Activated T-cell treated with anti-CD3 and anti-CD28 coated beads, Interleukin-2, amount 50 U/mL, for 4 hours (primary cell): Measurements from ENCODE around the gene BFAR. TPM values are rescaled to one million over a fixed set of nuclear protein-coding genes. Genes with fewer than 3 reads are reported as not detected.
"Not testable (repeated sequence)": the region's sequence is repeated elsewhere in the genome, so short reads cannot be mapped to it uniquely, and the experiment has no call there.

ENCODE experiments used
- ATAC-seq, 2 donors: fragments of 200-7000 bp; cut with Tn5 transposase; one replicate each; pipeline ENCODE4 v1.10.0; 2021
- DNase-seq: peaks from one replicate; pipeline ENCODE4 v3.0.0-alpha.2; 2020
- H3K27me3 Mint-ChIP-seq: one replicate; pipeline ENCODE4 v1.8.0; 2021; ENCODE audit warnings: low read depth, mixed read lengths
- H3K36me3 Mint-ChIP-seq: one replicate; pipeline ENCODE4 v1.8.0; 2022; ENCODE audit warnings: mixed read lengths; ENCODE audit not compliant: insufficient read depth
- H3K4me1 Mint-ChIP-seq: one replicate; pipeline ENCODE4 v1.8.0; 2021; ENCODE audit warnings: low read depth, mixed read lengths
- H3K4me3 Mint-ChIP-seq: one replicate; pipeline ENCODE4 v1.8.0; 2021; ENCODE audit warnings: mild to moderate bottlenecking, moderate library complexity, mixed read lengths
- H3K9me3 Mint-ChIP-seq: one replicate; pipeline ENCODE4 v1.8.0; 2021; ENCODE audit warnings: mixed read lengths
- total RNA-seq, 3 donors: library from RNA; stranded (reverse); gene quantifications; one replicate each; pipeline ENCODE4 v1.2.1, GENCODE V29; 2021

The BFAR gene
- total RNA-seq, 3 donors from 2014 or later: 62.2 to 64.4 (median 63.6) TPM

DNA sequence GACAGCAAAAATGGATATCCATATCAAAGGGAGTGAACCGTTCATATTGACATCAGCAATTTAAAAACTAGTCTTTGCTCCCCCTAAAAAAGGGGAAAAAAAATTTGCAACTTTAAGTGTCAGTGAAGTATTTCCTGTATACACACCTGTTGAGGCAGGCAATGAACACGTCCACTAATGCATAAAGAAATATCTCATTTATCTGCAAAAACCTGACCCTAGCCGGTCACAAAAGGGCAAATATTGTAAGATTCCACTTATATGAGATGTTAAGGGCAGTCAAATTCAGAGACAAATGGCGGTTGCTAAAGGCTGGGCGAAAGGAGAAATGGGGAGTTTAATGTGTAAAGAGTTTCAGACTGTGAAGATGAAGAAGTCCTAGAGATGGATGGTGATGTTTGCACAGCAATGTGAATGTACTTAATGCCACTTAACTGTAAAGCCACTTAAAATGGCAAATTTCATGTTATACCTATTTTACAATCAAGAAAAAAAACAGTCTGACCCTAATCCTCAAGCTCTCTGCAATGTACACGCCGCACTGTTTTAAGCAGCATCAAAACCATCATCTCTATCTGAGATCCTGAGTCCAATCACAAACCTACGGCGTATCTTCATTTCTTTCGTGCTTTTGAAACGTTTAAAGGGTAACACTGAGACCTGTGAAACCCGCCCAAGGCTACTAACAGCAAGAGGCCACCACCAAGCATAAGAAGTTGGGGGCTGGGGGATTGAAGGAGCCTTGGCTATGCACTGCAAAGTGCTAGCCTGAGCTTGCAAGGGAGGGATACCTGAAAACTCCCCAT, 3.7 kb upstream of the BFAR start:
- no peak for ATAC-seq
- DNase-seq: no peak
- Mint-ChIP-seq H3K4me3 (peak overlapping the region; percentile 87), H3K4me1 (peaks cover 35% of the 10 kb centered on the region), H3K9me3 (peaks cover 3% of the 10 kb centered on the region), H3K36me3 (peaks cover 21% of the 10 kb centered on the region), H3K27me3 (no peaks in the 10 kb centered on the region)

GRCh38 chr16:14629612-14629918, 3.2 kb upstream of the BFAR start:
- ATAC-seq (peak in 1 of 2 donors; percentile 1), DNase-seq (no peak)
- H3K4me3 Mint-ChIP-seq: peak overlapping the region; percentile 87
- peaks cover 40% of the 10 kb centered on the region for H3K4me1 Mint-ChIP-seq
- H3K9me3 Mint-ChIP-seq: peaks cover 3% of the 10 kb centered on the region
- H3K36me3 Mint-ChIP-seq: peaks cover 18% of the 10 kb centered on the region
- H3K27me3 Mint-ChIP-seq: no peaks in the 10 kb centered on the region

DNA sequence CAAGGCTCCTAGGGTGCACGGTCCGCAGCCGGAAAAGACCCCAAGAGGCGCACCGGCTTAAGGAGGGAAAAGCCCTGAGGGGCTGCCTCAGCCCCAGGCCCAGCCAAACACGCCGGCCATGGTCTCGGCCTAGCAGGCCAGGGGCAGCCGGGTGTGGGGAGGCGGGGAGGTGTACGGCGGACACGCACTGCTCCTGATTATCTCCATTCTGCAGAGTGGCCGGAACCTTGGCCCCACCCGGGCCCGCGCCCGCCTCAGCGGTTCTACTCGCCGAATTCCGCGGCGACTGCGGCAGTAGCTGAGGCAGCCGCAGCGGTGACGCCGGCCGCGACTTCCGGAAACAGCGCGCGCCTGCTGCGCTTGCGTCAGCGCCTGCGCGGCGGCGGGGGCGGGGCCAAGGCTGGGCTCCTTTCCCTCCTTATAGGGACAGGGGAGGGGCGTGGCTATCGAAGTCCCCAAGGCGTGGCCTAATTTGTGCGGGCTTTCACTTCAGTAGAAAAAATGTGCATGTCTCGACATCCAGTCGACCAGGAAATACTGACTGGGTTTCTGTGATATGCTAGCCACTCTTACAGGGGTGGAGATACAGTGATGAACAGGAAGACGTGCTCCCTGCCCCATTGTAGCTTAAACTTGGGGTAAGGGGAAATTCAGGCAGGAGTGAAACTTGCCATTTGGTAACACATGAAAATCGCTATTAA, 2.7 kb upstream of the BFAR start, which contains the start of gene PARN:
TSS of gene PARN (minus strand) at position 342 of the 701 bp plus-strand sequence. CDS start at position 207, 135 bp downstream.
- DNase-seq (peak; percentile 98), ATAC-seq (peak; percentile 66 to 69)
- peaks cover 45% of the 10 kb centered on the region for H3K4me1 Mint-ChIP-seq
- H3K9me3 Mint-ChIP-seq: peaks cover 3% of the 10 kb centered on the region
- H3K36me3 Mint-ChIP-seq: peaks cover 18% of the 10 kb centered on the region
- peak within 1 kb of the TSS; percentile 87 for H3K4me3 Mint-ChIP-seq
- no peaks in the 10 kb centered on the region for H3K27me3 Mint-ChIP-seq

- H3K27me3 Mint-ChIP-seq, ATAC-seq, H3K9me3 Mint-ChIP-seq, DNase-seq: not testable (repeated sequence)
- peaks cover 48% of the 10 kb centered on the region for H3K4me1 Mint-ChIP-seq
- H3K36me3 Mint-ChIP-seq: peaks cover 14% of the 10 kb centered on the region
- H3K4me3 Mint-ChIP-seq: peak overlapping the region; percentile 100
Observed at GRCh38 chr16:14630620-14631330, 2.0 kb upstream of the BFAR start.

DNA sequence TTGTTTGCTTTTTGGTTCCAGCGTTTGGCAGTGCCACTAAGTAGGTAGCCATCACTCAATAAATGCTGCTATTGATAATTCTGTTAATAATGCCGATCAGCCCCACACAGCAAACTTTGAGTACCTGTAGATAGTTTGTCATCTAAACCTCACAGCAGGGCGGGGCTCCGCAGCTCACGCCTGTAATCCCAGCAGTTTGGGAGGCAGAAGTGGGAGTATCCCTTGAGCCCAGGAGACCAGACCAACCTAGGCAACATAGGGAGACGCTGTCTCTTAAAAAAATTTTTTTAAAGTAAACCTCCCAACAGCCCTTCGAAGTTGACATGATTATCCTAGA, 1.6 kb downstream of the BFAR start:
- H3K36me3 Mint-ChIP-seq: peaks cover 12% of the 10 kb centered on the region
- H3K4me3 Mint-ChIP-seq: peak overlapping the region; percentile 100
- peaks cover 3% of the 10 kb centered on the region for H3K9me3 Mint-ChIP-seq
- H3K4me1 Mint-ChIP-seq: peaks cover 54% of the 10 kb centered on the region
- ATAC-seq (no peak), DNase-seq (no peak)
- no peaks in the 10 kb centered on the region for H3K27me3 Mint-ChIP-seq

DNA sequence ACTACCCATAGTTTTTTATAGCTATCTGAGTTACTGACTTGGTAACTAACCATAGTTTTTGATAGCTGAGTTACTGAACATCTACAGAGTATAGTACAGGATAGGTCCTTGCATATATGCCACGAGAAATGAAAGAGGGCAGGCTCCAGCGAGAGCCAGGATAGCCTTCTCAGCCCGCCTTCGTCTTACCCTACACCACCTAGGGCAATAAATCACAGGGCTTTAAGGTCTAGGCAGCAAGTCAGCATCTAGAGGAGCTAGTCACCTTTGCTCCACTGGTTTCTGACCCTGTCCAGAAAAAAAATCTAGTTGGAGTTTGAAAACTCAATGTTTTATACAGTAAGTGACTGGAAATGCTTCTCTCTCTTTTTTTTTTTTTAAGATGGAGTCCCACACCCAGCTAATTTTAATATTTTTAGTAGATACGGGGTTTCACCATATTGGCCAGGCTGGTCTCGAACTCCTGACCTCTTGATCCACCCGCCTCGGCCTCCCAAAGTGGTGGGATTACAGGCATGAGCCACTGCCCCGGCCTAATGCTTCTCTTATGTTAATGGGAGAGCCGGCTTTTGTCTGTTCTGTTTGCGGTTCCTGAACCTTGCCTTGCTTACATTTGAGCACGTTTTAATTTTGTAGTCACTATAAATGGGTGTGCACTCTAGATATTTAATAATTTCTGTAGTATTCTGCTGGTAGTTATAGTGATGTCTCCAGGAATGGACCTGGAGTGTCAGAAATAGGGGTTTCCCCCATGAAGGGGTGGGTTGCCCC, 2.8 kb downstream of the BFAR start:
- Mint-ChIP-seq H3K4me3 (peak overlapping the region; percentile 100), H3K9me3 (no peaks in the 10 kb centered on the region), H3K27me3 (no peaks in the 10 kb centered on the region), H3K36me3 (peaks cover 10% of the 10 kb centered on the region), H3K4me1 (peaks cover 54% of the 10 kb centered on the region)
- no peak for DNase-seq
- ATAC-seq: no peak

GRCh38 chr16:14636179-14636950, 3.6 kb downstream of the BFAR start:
- not testable (repeated sequence) for DNase-seq, H3K9me3 Mint-ChIP-seq, H3K36me3 Mint-ChIP-seq, ATAC-seq, H3K4me3 Mint-ChIP-seq, H3K27me3 Mint-ChIP-seq
- peaks cover 56% of the 10 kb centered on the region for H3K4me1 Mint-ChIP-seq

DNA sequence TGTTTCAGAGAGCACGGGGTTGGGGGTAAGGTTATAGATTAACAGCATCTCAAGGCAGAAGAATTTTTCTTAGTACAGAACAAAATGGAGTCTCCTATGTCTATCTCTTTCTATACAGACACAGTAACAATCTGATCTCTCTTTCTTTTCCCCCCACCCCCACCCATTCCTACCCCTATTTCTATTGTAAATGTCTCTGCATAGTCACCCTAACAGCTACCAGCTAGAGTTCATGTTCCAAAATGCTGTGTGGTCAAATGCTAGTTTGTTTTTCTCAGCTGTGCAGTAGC, 4.1 kb downstream of the BFAR start:
- H3K4me3 Mint-ChIP-seq, H3K27me3 Mint-ChIP-seq, ATAC-seq, H3K36me3 Mint-ChIP-seq, H3K9me3 Mint-ChIP-seq, DNase-seq: not testable (repeated sequence)
- peaks cover 54% of the 10 kb centered on the region for H3K4me1 Mint-ChIP-seq

GRCh38 chr16:14640538-14640937, 7.8 kb downstream of the BFAR start:
- DNase-seq: no peak
- Mint-ChIP-seq H3K4me1 (peaks cover 34% of the 10 kb centered on the region), H3K27me3 (no peaks in the 10 kb centered on the region), H3K36me3 (peaks cover 12% of the 10 kb centered on the region), H3K4me3 (no peak overlapping the region), H3K9me3 (no peaks in the 10 kb centered on the region)
- no peak for ATAC-seq

DNA sequence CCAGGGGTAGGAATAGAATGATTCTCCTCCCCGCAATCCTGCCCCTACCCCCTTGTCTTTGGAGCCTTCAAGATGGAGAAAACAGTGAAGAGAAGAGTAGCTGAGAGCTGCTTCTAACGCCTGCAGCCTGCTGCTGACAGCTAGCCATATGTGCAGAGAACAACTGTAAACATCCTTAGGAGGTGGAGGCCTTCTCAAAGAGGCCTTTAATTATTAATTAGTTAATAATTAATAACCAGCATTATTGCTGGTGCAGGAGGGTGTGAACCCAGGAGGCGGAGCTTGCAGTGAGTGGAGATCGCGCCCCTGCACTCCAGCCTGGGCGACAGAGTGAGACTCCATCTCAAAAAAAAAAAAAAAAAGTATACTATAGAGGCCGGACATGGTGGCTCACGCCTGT, 8.5 kb downstream of the BFAR start:
- Mint-ChIP-seq H3K36me3 (peaks cover 9% of the 10 kb centered on the region), H3K4me1 (peaks cover 28% of the 10 kb centered on the region), H3K9me3 (no peaks in the 10 kb centered on the region), H3K27me3 (no peaks in the 10 kb centered on the region), H3K4me3 (no peak overlapping the region)
- ATAC-seq (no peak), DNase-seq (no peak)

GRCh38 chr16:14641926-14642325, 9.2 kb downstream of the BFAR start:
- Mint-ChIP-seq H3K27me3 (no peaks in the 10 kb centered on the region), H3K9me3 (no peaks in the 10 kb centered on the region)
- no peak for ATAC-seq

DNA sequence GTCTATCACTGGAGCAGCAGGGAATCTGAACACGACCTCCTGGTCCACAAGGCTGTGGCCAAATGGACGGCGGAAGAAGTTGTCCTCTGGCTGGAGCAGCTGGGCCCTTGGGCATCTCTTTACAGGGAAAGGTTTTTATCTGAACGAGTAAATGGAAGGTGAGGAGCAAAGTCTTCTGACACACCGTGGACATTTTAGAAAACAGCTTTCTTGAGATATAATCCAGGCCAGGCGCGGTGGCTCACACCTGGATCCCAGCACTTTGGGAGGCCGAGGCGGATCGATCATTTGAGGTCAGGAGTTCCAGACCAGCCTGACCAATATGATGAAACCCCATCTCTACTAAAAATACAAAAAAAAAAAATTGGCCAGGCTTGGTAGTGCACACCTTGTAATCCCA, 17.1 kb downstream of the BFAR start:
- Mint-ChIP-seq H3K36me3 (peaks cover 27% of the 10 kb centered on the region), H3K4me3 (no peak overlapping the region), H3K4me1 (peaks cover 4% of the 10 kb centered on the region), H3K27me3 (no peaks in the 10 kb centered on the region), H3K9me3 (no peaks in the 10 kb centered on the region)
- no peak for ATAC-seq
- DNase-seq: no peak

More at GRCh38 chr16:14641926-14642325, 9.2 kb downstream of the BFAR start:
- peaks cover 22% of the 10 kb centered on the region for H3K4me1 Mint-ChIP-seq
- H3K36me3 Mint-ChIP-seq: peaks cover 8% of the 10 kb centered on the region
- DNase-seq: no peak
- no peak overlapping the region for H3K4me3 Mint-ChIP-seq

- H3K9me3 Mint-ChIP-seq: no peaks in the 10 kb centered on the region
- H3K4me1 Mint-ChIP-seq: peaks cover 4% of the 10 kb centered on the region
- no peak for ATAC-seq
Observed at GRCh38 chr16:14650629-14651028, 17.9 kb downstream of the BFAR start.

More at GRCh38 chr16:14650629-14651028, 17.9 kb downstream of the BFAR start:
- Mint-ChIP-seq H3K27me3 (no peaks in the 10 kb centered on the region), H3K4me3 (no peak overlapping the region), H3K36me3 (peaks cover 26% of the 10 kb centered on the region)
- no peak for DNase-seq
